RCC 7860 (cell line): Measurements from ENCODE around the gene NEO1.

Experiments
- DNase-seq: peaks from one replicate; pipeline ENCODE4 v3.0.0-alpha.2; 2015; ENCODE audit warnings: low spot score
- FAIRE-seq: peaks from 2 replicates; lab custom pipeline; 2012; peaks lifted over from hg19 to GRCh38; lab: Jason Lieb, UNC

NEO1 gene, protein sequence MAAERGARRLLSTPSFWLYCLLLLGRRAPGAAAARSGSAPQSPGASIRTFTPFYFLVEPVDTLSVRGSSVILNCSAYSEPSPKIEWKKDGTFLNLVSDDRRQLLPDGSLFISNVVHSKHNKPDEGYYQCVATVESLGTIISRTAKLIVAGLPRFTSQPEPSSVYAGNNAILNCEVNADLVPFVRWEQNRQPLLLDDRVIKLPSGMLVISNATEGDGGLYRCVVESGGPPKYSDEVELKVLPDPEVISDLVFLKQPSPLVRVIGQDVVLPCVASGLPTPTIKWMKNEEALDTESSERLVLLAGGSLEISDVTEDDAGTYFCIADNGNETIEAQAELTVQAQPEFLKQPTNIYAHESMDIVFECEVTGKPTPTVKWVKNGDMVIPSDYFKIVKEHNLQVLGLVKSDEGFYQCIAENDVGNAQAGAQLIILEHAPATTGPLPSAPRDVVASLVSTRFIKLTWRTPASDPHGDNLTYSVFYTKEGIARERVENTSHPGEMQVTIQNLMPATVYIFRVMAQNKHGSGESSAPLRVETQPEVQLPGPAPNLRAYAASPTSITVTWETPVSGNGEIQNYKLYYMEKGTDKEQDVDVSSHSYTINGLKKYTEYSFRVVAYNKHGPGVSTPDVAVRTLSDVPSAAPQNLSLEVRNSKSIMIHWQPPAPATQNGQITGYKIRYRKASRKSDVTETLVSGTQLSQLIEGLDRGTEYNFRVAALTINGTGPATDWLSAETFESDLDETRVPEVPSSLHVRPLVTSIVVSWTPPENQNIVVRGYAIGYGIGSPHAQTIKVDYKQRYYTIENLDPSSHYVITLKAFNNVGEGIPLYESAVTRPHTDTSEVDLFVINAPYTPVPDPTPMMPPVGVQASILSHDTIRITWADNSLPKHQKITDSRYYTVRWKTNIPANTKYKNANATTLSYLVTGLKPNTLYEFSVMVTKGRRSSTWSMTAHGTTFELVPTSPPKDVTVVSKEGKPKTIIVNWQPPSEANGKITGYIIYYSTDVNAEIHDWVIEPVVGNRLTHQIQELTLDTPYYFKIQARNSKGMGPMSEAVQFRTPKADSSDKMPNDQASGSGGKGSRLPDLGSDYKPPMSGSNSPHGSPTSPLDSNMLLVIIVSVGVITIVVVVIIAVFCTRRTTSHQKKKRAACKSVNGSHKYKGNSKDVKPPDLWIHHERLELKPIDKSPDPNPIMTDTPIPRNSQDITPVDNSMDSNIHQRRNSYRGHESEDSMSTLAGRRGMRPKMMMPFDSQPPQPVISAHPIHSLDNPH (N-terminal part only)

GRCh38 chr15:73051807-73052652 lies at the start of gene NEO1:
TSS of gene NEO1 (plus strand) at chr15:73052463. CDS start at chr15:73052676, 213 bp downstream.
- FAIRE-seq = no peak
- peak; percentile 45 for DNase-seq

GRCh38 chr15:73004462-73004861 lies 47.8 kb upstream of the NEO1 start:
- FAIRE-seq (no peak), DNase-seq (no peak)

DNA sequence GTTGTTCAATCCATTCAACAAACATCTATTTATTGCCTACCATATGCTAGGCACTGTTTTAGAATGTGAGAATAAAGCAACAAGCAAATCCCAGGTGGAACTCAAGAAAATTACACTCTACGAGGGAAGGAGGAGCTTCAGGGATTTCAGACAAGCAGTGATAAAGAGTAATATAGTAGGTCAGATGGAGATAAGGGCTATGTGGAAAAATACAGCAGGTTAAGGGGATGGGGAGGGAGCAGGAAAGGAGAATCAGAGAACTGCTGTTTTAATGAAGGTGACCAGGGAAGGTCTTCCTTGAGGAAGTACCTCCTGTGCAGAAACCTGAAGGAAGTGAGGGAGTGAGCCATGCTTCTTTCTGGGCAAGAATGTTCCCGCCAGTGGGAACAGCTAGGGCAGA lies 47.2 kb upstream of the NEO1 start:
- FAIRE-seq (no peak), DNase-seq (no peak)

- DNase-seq = no peak
- FAIRE-seq = no peak
Measured at GRCh38 chr15:73005446-73005845, 46.8 kb upstream of the NEO1 start.

GRCh38 chr15:73006523-73006922 lies 45.7 kb upstream of the NEO1 start:
- DNase-seq = no peak
- no peak for FAIRE-seq

DNA sequence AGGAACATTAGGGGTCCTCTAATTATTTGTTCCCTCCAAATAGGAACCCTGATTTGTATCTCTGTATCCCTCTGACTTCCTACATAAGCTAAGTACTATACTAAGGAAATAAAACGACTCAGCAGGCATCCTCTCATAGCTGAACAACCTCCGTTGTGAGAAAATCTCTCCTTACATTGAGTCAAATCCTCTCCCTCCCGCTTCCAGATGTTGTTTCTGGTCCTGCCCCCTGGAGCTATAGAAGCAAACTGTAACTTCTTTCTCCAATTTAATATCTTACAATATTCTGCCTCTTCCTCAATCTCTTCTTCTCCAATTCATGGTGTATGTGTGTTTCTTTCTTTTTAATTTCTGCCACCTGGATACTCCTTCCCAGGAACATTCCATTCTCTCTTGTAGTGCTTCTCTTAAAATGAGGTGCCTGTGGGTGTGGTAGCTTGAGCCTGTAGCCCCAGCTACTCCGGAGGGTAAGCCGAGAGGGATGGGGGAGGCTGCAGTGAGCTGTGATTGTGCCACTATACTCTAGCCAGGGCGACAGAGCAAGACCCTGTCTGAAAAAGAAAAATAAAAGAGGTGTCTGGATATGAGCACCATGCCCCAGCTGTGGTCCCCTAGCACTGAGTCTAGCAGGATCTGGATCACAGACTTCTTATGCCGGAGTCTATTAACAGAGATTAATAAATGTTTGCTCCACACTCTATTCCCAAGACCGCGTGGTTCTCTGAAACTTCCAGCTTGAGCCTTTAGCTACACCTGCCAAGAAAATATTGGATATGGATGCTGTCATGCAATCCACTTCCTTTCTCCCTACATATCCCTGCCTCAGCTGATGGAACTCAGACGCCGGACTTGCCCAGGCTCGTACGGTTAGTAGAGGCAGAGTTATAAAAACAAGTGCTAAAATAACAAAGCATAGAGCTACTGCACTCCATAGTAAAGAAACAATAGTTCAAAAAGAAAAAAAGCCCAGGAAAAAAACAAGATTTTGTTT lies 42.9 kb upstream of the NEO1 start:
- no peak for DNase-seq
- no peak for FAIRE-seq

DNA sequence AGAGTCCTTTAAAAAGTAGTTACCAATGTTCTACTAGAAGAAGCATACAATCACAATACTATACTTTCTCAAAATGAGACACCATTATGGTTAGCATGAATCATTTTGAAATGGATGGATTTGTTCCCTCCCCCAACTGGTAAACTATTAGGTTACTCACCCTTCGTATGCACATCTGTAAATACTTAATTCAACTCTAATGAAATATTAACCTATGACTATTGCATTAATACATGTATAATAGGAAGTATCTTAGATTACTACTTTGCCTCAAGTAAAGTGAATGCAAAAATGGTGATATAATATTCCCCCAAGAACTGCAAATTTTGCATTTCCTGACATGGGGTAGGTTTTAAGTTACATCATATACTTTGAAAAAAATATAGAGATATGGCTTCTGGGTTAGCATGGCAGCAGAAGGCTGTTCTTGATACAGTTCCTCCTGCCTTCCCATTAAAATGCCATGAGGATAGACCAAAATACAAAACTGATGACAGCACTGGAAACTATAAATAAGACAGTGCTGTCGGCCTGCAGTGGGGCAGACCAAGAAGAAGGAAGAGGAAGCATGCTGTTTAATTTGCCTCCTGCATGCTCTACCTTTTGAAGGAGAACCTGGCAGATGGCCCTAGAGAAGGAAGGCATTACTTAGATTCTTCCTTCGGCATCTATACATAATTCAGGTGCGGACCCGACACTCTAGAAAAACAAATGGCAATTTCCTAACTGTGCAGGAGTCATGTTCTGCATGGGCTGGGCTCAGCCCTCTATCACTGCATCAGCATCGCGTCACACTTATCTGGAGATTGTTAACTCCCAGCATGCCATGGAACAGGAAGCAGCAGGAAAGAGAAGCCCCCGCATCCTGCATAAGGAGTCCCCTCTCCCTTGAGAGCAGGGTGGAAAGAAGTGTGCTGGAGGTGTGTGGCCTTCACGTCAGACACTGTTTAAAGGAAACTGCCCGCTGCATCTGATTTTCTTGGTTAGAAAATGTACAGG lies 41.8 kb upstream of the NEO1 start:
- FAIRE-seq (peak; percentile 80), DNase-seq (peak; percentile 16)

- DNase-seq (no peak), FAIRE-seq (no peak)
Measured at GRCh38 chr15:73014904-73015303, 37.4 kb upstream of the NEO1 start.

- no peak for DNase-seq
- no peak for FAIRE-seq
Measured at GRCh38 chr15:73015493-73015892, 36.8 kb upstream of the NEO1 start.

DNA sequence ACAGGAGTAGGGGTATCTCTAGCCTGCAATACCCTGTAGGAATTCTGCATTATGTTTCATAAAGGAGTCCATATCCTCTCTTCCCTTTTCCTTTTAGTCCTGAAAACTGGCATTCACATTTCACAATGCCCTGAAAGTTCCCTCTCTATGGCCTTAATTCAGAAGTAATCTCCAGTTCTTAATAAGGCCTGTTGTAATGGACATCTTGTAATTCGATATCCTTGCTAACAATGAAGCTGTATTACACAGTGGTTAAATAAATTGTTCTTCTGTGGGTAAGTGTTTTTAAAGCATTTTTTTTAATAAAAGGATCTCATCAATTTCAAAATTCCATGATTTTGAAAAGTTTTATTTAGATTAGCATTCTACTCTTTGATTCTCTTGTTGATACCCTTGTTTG lies 34.3 kb upstream of the NEO1 start:
- DNase-seq (no peak), FAIRE-seq (no peak)

DNA sequence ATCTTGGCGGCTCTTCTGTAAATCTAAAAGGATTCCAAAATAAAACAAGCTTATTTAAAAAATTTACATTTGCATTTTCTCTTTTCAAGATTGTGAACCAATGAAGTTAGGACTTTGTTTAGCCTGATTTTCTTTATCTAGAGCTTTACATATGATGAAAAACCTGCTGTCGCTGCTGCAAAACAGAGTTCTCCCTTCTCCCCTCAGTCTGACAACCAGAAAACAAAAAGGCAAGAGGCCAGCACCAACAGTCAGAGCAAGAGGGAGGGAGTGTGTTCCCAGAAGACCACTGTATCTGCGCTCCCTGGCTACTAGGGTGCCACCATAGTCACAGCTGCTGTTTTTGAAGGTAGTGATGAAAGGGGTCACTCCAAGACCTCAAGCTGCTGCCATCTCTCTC lies 33.1 kb upstream of the NEO1 start:
- FAIRE-seq = no peak
- DNase-seq = no peak

GRCh38 chr15:73019601-73020146 lies 32.6 kb upstream of the NEO1 start:
- FAIRE-seq (no peak), DNase-seq (no peak)

DNA sequence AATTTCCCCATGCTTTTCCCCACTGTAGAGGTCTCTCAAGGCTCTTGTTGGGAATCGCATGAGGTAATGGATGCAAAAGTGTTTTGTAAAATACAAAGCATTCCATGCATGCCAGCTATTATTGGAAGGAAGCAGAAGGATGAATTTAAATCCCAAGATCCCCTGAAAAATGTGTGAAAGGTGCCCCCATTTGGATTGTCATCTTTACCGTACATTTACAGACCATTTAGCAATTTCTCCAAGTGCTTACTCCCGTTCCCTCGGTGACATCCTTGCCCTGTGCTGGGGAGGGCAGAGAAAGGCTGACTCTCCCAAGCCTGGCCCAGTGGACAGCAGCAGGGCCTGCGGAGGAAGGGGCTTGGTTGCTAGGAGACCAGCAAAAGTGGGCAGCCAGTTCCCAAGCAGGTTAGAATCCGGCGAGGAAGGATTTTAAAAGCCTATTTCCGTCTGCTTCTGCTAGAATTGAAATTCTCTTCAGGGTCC lies 31.1 kb upstream of the NEO1 start:
- FAIRE-seq (no peak), DNase-seq (no peak)

DNA sequence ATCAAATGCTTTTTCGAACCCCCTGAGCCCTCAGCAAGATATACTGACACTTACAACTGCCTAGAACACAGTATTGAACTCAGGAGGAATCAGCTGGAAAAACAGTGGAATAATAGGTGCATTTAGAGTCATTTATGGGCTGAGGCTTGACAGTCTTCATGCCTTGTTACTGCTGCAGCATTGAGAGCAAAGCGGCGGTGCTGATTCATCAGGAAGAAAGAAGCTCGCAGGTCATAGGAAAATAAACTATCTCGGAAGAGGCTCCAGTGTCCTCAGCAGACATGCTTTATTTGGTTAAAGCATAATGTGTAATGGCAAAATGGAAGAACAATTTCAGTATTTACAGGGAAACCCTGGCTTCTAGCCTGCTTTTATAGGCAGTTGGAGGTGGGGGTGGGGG lies 30.1 kb upstream of the NEO1 start:
- FAIRE-seq (no peak), DNase-seq (no peak)

- FAIRE-seq = no peak
- DNase-seq = no peak
Measured at GRCh38 chr15:73023071-73023470, 29.2 kb upstream of the NEO1 start.

GRCh38 chr15:73024168-73024567 lies 28.1 kb upstream of the NEO1 start:
- DNase-seq (no peak), FAIRE-seq (no peak)

DNA sequence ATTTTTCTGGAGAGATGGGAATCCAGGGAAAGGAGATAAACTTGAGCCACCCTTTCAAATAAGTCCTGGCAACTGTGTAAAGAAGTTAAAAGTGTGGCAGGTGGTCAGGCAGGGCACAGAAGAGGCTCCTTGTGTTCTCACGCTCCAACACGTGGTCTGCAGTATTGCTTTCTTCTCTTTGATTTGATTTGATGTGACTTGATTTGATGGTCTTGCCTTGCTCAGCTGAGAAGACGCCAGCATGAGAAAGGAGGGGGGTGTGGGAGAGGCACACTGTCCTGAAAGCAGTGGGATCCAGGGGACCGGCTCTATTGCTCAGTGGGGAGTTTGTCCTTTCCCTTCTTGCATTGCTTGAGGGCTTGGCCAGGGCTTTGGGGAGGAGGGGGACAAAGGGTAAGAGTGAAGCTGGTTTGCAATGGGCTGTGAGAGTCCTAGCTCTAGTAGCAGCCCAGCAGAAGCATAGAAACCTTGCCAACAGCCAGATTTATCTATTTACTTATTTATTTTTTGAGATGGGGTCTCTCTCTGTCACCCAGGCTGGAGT lies 25.7 kb upstream of the NEO1 start:
- no peak for FAIRE-seq
- DNase-seq = no peak
